Hepatocyte (in vitro differentiated cells): ENCODE data around the gene ACAD9. TPM values are rescaled to one million over a fixed set of nuclear protein-coding genes. Genes with fewer than 3 reads are reported as not detected.

ENCODE experiments used
- DNase-seq: peaks from one replicate; pipeline ENCODE4 v3.0.0-alpha.2; 2016; ENCODE audit warnings: low spot score
- H2AFZ ChIP-seq: fragments of 200-600 bp; sonication (generic); 2 replicates; pipeline ENCODE4 v1.6.0; 2016; ENCODE audit warnings: antibody characterized with exemption, mild to moderate bottlenecking
- H3K27ac ChIP-seq: fragments of 200-600 bp; sonication (generic); 2 replicates; pipeline ENCODE4 v1.5.1; 2016; ENCODE audit warnings: mild to moderate bottlenecking
- H3K27me3 ChIP-seq: fragments of 200-600 bp; sonication (generic); 2 replicates; pipeline ENCODE4 v1.6.1; 2016
- H3K36me3 ChIP-seq: fragments of 200-600 bp; sonication (generic); replicated peaks from 2 replicates; pipeline ENCODE4 v1.5.1; 2016; ENCODE audit warnings: low read depth; ENCODE audit not compliant: insufficient read depth
- H3K4me1 ChIP-seq: fragments of 200-600 bp; sonication (generic); 2 replicates; pipeline ENCODE4 v1.5.1; 2016; ENCODE audit warnings: mild to moderate bottlenecking, moderate library complexity; ENCODE audit not compliant: insufficient read depth
- H3K4me2 ChIP-seq: fragments of 200-600 bp; sonication (generic); 2 replicates; pipeline ENCODE4 v1.6.0; 2016
- H3K4me3 ChIP-seq: fragments of 200-600 bp; sonication (generic); 2 replicates; pipeline ENCODE4 v1.5.1; 2016; ENCODE audit warnings: mild to moderate bottlenecking
- H3K79me2 ChIP-seq: fragments of 200-600 bp; sonication (generic); 2 replicates; pipeline ENCODE4 v1.6.0; 2017; ENCODE audit warnings: mild to moderate bottlenecking
- H3K9me2 ChIP-seq: fragments of 200-600 bp; sonication (generic); replicated peaks from 2 replicates; pipeline ENCODE4 v1.6.0; 2017; ENCODE audit warnings: mild to moderate bottlenecking; ENCODE audit not compliant: insufficient read depth
- H3K9me3 ChIP-seq: fragments of 200-600 bp; sonication (generic); 2 replicates; pipeline ENCODE4 v1.5.1; 2016; ENCODE audit warnings: low read depth, mild to moderate bottlenecking
- H4K20me1 ChIP-seq: fragments of 200-600 bp; sonication (generic); 2 replicates; pipeline ENCODE4 v1.6.0; 2016; ENCODE audit warnings: mild to moderate bottlenecking; ENCODE audit not compliant: insufficient read depth, poor library complexity, severe bottlenecking
- CTCF ChIP-seq: fragments of 200-600 bp; sonication (generic); IDR thresholded peaks from 2 replicates; pipeline ENCODE4 v1.5.1; 2016; ENCODE audit warnings: antibody characterized with exemption, mild to moderate bottlenecking; ENCODE audit not compliant: poor library complexity
- EZH2 ChIP-seq: fragments of 200-600 bp; sonication (generic); IDR thresholded peaks from 2 replicates; pipeline ENCODE4 v1.6.1; 2016; ENCODE audit warnings: antibody characterized with exemption, mild to moderate bottlenecking, borderline replicate concordance
- EZH2phosphoT487 ChIP-seq: fragments of 200-600 bp; sonication (generic); IDR thresholded peaks from one replicate; pipeline ENCODE4 v1.6.1; 2018; ENCODE audit warnings: antibody characterized with exemption, mild to moderate bottlenecking, low read depth, moderate library complexity; ENCODE audit not compliant: unreplicated experiment, severe bottlenecking
- WGBS: methylation state at CpG from one replicate; pipeline ENCODE4 v1.1.6; 2016; ENCODE audit warnings: low lambda C conversion rate; ENCODE audit errors: missing lambda C conversion rate; 5-methylcytosine and 5-hydroxymethylcytosine counted together
- polyA plus RNA-seq: library from polyadenylated mRNA; unstranded; fragments of >200 nt; fragmentation: Nextera tagmentation; extraction: Ambion mirVana; gene quantifications from 2 replicates; pipeline ENCODE4 v1.2.1, GENCODE V29; 2016
- total RNA-seq: library from RNA; depleted of rRNA; stranded (reverse); fragments of >200 nt; gene quantifications from 2 replicates; pipeline ENCODE4 v1.2.3, GENCODE V29; 2014

The ACAD9 gene
- total and polyA plus RNA-seq, 2 experiments from 2014 or later = 32.0 to 33.8 TPM

GRCh38 chr3:128845778-128846485 is 33.5 kb upstream of the ACAD9 start:
- TF ChIP-seq CTCF (peak; percentile 57), EZH2 (no peak), EZH2phosphoT487 (no peak)
- H3K79me2 ChIP-seq = no peaks in the 10 kb centered on the region
- peak overlapping the region; percentile 60 for H3K4me3 ChIP-seq
- peak overlapping the region; percentile 97 for H3K4me2 ChIP-seq
- no peaks in the 10 kb centered on the region for H3K9me3 ChIP-seq
- H2AFZ ChIP-seq = peak overlapping the region; percentile 97
- peaks cover 4% of the 10 kb centered on the region for H3K4me1 ChIP-seq
- WGBS = 8% methylated on average over 26 of the region's 32 CpGs
- DNase-seq = peak; percentile 79
- no peaks in the 10 kb centered on the region for H3K36me3 ChIP-seq
- H4K20me1 ChIP-seq = no peaks in the 10 kb centered on the region
- no peaks in the 10 kb centered on the region for H3K27me3 ChIP-seq
- no peaks in the 10 kb centered on the region for H3K9me2 ChIP-seq
- peak overlapping the region; percentile 28 for H3K27ac ChIP-seq

GRCh38 chr3:128846486-128846891 is 32.9 kb upstream of the ACAD9 start:
- H3K79me2 ChIP-seq = no peaks in the 10 kb centered on the region
- no peaks in the 10 kb centered on the region for H3K27me3 ChIP-seq
- H3K4me3 ChIP-seq = no peak overlapping the region
- H3K9me2 ChIP-seq = no peaks in the 10 kb centered on the region
- H3K36me3 ChIP-seq = no peaks in the 10 kb centered on the region
- H3K4me2 ChIP-seq = peak overlapping the region; percentile 97
- no peaks in the 10 kb centered on the region for H4K20me1 ChIP-seq
- peak overlapping the region; percentile 97 for H2AFZ ChIP-seq
- DNase-seq = no peak
- peaks cover 4% of the 10 kb centered on the region for H3K4me1 ChIP-seq
- no peak overlapping the region for H3K27ac ChIP-seq
- WGBS = 85% methylated on average over 10 of the region's 13 CpGs
- H3K9me3 ChIP-seq = no peaks in the 10 kb centered on the region
- TF ChIP-seq CTCF (no peak), EZH2 (no peak), EZH2phosphoT487 (no peak)

GRCh38 chr3:128847666-128848370 is 31.6 kb upstream of the ACAD9 start:
- no peaks in the 10 kb centered on the region for H3K79me2 ChIP-seq
- no peaks in the 10 kb centered on the region for H3K27me3 ChIP-seq
- WGBS = 93% methylated on average over 15 of the region's 15 CpGs
- no peaks in the 10 kb centered on the region for H3K9me2 ChIP-seq
- H4K20me1 ChIP-seq = no peaks in the 10 kb centered on the region
- H3K9me3 ChIP-seq = no peaks in the 10 kb centered on the region
- H2AFZ ChIP-seq = no peak overlapping the region
- H3K4me1 ChIP-seq = peaks cover 4% of the 10 kb centered on the region
- H3K4me2 ChIP-seq = no peak overlapping the region
- no peak overlapping the region for H3K27ac ChIP-seq
- no peak for TF ChIP-seq CTCF
- TF ChIP-seq EZH2phosphoT487 = no peak
- no peak for TF ChIP-seq EZH2
- H3K4me3 ChIP-seq = no peak overlapping the region
- DNase-seq = no peak
- H3K36me3 ChIP-seq = no peaks in the 10 kb centered on the region
